HEK293 (cell line): ENCODE results near the gene ZNF563.
A peak's percentile ranks its signal among the peaks of the same experiment; 100 is the strongest.

Source experiments
- OSR2 ChIP-seq: fragments of 450-650 bp; formaldehyde crosslinking; IDR thresholded peaks from 2 replicates; pipeline ENCODE4 v1.5.1; 2016; ENCODE audit warnings: missing biosample characterization, missing genetic modification characterization
- SP2 ChIP-seq: fragments of 450-650 bp; formaldehyde crosslinking; IDR thresholded peaks from 2 replicates; pipeline ENCODE4 v1.5.1; 2016; ENCODE audit warnings: missing biosample characterization, missing genetic modification characterization
- WT1 ChIP-seq: fragments of 450-650 bp; formaldehyde crosslinking; IDR thresholded peaks from 2 replicates; pipeline ENCODE4 v1.5.1; 2016; ENCODE audit warnings: missing biosample characterization, missing genetic modification characterization
- ZBTB17 ChIP-seq: fragments of 450-650 bp; formaldehyde crosslinking; IDR thresholded peaks from 2 replicates; pipeline ENCODE4 v1.5.1; 2016; ENCODE audit warnings: missing biosample characterization, missing genetic modification characterization
- ZBTB7A ChIP-seq: fragments of 450-650 bp; formaldehyde crosslinking; IDR thresholded peaks from 2 replicates; pipeline ENCODE4 v1.5.1; 2016; ENCODE audit warnings: low read depth, missing biosample characterization, missing genetic modification characterization
- ZNF274 ChIP-seq, 2 experiments: fragments of 200-500 bp in 1 of 2; fragments of 450-650 bp in 1 of 2; sonication (Bioruptor generic) in 1 of 2; formaldehyde crosslinking in 1 of 2; IDR thresholded peaks; 2 replicates each; pipeline versions ENCODE4 v1.5.1 to v1.6.1; 2014 to 2016; ENCODE audit warnings: borderline replicate concordance in 1 of 2, inconsistent platforms in 1 of 2, low read length in 1 of 2, missing biosample characterization in 1 of 2, missing genetic modification characterization in 1 of 2
- ZNF426 ChIP-seq: fragments of 450-650 bp; formaldehyde crosslinking; IDR thresholded peaks from 2 replicates; pipeline ENCODE4 v1.5.1; 2017; ENCODE audit warnings: missing biosample characterization, missing genetic modification characterization, mild to moderate bottlenecking, inconsistent platforms, moderate library complexity
- TF ChIP-seq, protein P1 (sequence below): fragments of 450-650 bp; formaldehyde crosslinking; conservative IDR thresholded peaks from 2 replicates; pipeline ENCODE4 v1.5.1; 2016; ENCODE audit warnings: low read depth, missing biosample characterization, missing genetic modification characterization
- TF ChIP-seq, protein P2 (sequence below): fragments of 450-650 bp; formaldehyde crosslinking; IDR thresholded peaks from 2 replicates; pipeline ENCODE4 v1.5.0; 2017; ENCODE audit warnings: missing biosample characterization, missing genetic modification characterization, borderline replicate concordance
- TF ChIP-seq, protein P3 (sequence below): fragments of 450-650 bp; formaldehyde crosslinking; IDR thresholded peaks from 2 replicates; pipeline ENCODE4 v1.5.1; 2016; ENCODE audit warnings: missing biosample characterization, missing genetic modification characterization
- TF ChIP-seq, protein P4 (sequence below): fragments of 450-650 bp; formaldehyde crosslinking; IDR thresholded peaks from 2 replicates; pipeline ENCODE4 v1.5.1; 2016; ENCODE audit warnings: missing biosample characterization, missing genetic modification characterization, borderline replicate concordance
- TF ChIP-seq, protein P5 (sequence below): fragments of 450-650 bp; formaldehyde crosslinking; IDR thresholded peaks from 2 replicates; pipeline ENCODE4 v1.5.1; 2016; ENCODE audit warnings: missing biosample characterization, missing genetic modification characterization
- TF ChIP-seq, protein P6 (sequence below): fragments of 450-650 bp; formaldehyde crosslinking; IDR thresholded peaks from 2 replicates; pipeline ENCODE4 v1.5.1; 2016; ENCODE audit warnings: missing biosample characterization, missing genetic modification characterization, low read depth
- TF ChIP-seq, protein P7 (sequence below): fragments of 450-650 bp; formaldehyde crosslinking; IDR thresholded peaks from 2 replicates; pipeline ENCODE4 v1.5.1; 2017; ENCODE audit warnings: missing biosample characterization, missing genetic modification characterization

The ZNF563 gene

DNA sequence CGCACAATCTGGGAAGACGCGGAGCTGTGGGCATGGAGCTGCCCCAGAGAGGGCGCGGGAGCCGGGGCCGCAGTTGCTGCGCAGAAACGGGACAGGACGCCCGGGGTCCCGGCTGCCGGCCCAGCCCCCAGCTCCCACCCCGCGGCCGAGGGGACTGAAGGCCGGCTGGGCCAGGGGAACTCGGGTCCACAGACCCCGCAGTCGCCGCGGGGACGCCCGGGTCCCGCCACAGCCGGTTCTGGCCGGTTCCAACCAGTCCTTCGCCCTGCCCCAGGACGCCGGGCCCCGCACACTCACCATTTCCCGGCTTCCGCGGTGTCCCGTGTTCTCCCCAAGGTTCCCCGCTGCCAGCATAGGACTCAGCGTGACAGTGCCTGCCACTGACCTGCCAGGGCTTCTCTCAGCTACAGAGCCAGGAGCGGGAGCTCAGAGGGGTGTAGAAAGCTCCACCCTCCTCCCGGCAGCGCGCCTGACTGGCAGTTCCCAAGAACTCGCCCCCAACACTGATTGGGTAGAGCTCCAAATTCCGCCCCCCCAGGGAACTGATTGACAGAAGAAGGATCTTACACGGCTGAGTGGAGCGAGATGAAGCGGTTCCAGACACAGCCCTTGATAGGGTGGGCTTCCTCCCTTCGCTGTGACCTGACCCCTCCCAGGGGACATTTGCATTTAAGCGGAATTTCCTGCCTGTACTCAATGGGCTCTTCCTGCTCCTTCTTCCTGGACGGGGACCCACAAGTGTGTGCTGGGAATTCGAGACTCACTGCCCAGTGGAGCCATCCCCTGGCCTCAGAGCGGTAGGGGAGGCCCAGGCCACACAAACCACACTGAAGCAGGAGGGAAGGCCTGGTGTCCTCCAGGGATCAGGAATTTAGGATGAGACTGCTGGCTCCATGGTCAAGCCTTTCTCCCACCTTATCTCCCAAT lies 32.1 kb upstream of the ZNF563 start, which contains the start of gene ZNF442 (continued):
- TF ChIP-seq, protein P1, sequence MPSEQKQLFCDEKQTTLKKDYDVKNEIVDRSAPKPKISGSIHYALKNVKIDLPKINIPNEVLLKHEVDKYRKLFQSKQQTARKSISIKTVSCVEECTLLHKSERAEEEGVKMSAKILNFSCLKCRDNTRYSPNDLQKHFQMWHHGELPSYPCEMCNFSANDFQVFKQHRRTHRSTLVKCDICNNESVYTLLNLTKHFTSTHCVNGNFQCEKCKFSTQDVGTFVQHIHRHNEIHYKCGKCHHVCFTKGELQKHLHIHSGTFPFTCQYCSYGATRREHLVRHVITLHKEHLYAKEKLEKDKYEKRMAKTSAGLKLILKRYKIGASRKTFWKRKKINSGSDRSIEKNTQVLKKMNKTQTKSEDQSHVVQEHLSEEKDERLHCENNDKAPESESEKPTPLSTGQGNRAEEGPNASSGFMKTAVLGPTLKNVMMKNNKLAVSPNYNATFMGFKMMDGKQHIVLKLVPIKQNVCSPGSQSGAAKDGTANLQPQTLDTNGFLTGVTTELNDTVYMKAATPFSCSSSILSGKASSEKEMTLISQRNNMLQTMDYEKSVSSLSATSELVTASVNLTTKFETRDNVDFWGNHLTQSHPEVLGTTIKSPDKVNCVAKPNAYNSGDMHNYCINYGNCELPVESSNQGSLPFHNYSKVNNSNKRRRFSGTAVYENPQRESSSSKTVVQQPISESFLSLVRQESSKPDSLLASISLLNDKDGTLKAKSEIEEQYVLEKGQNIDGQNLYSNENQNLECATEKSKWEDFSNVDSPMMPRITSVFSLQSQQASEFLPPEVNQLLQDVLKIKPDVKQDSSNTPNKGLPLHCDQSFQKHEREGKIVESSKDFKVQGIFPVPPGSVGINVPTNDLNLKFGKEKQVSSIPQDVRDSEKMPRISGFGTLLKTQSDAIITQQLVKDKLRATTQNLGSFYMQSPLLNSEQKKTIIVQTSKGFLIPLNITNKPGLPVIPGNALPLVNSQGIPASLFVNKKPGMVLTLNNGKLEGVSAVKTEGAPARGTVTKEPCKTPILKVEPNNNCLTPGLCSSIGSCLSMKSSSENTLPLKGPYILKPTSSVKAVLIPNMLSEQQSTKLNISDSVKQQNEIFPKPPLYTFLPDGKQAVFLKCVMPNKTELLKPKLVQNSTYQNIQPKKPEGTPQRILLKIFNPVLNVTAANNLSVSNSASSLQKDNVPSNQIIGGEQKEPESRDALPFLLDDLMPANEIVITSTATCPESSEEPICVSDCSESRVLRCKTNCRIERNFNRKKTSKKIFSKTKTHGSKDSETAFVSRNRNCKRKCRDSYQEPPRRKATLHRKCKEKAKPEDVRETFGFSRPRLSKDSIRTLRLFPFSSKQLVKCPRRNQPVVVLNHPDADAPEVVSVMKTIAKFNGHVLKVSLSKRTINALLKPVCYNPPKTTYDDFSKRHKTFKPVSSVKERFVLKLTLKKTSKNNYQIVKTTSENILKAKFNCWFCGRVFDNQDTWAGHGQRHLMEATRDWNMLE, result 0 out of 2 replicates have a peak, but pooled peaks have one; percentile 34
- TF ChIP-seq SP2 (tag by site-specific recombination) (peak; percentile 90), ZBTB7A (tag by site-specific recombination) (no peak), OSR2 (tag by site-specific recombination) (no peak), WT1 (no peak), ZNF274 (IDR thresholded peaks at IDR 0.05; ENCODE audit: low read length) (no peak), ZNF274 (tag by site-specific recombination; IDR thresholded peaks at IDR 0.05; ENCODE audit: borderline replicate concordance) (no peak), ZNF426 (no peak), ZBTB17 (tag by site-specific recombination) (peak; percentile 71)
- TF ChIP-seq, protein P2, sequence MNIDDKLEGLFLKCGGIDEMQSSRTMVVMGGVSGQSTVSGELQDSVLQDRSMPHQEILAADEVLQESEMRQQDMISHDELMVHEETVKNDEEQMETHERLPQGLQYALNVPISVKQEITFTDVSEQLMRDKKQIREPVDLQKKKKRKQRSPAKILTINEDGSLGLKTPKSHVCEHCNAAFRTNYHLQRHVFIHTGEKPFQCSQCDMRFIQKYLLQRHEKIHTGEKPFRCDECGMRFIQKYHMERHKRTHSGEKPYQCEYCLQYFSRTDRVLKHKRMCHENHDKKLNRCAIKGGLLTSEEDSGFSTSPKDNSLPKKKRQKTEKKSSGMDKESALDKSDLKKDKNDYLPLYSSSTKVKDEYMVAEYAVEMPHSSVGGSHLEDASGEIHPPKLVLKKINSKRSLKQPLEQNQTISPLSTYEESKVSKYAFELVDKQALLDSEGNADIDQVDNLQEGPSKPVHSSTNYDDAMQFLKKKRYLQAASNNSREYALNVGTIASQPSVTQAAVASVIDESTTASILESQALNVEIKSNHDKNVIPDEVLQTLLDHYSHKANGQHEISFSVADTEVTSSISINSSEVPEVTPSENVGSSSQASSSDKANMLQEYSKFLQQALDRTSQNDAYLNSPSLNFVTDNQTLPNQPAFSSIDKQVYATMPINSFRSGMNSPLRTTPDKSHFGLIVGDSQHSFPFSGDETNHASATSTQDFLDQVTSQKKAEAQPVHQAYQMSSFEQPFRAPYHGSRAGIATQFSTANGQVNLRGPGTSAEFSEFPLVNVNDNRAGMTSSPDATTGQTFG (tag by site-specific recombination), result no peak
- TF ChIP-seq, protein P3, sequence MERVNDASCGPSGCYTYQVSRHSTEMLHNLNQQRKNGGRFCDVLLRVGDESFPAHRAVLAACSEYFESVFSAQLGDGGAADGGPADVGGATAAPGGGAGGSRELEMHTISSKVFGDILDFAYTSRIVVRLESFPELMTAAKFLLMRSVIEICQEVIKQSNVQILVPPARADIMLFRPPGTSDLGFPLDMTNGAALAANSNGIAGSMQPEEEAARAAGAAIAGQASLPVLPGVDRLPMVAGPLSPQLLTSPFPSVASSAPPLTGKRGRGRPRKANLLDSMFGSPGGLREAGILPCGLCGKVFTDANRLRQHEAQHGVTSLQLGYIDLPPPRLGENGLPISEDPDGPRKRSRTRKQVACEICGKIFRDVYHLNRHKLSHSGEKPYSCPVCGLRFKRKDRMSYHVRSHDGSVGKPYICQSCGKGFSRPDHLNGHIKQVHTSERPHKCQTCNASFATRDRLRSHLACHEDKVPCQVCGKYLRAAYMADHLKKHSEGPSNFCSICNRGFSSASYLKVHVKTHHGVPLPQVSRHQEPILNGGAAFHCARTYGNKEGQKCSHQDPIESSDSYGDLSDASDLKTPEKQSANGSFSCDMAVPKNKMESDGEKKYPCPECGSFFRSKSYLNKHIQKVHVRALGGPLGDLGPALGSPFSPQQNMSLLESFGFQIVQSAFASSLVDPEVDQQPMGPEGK (tag by site-specific recombination), result no peak; the same call in 1 of the 2 replicates
- TF ChIP-seq, protein P4, sequence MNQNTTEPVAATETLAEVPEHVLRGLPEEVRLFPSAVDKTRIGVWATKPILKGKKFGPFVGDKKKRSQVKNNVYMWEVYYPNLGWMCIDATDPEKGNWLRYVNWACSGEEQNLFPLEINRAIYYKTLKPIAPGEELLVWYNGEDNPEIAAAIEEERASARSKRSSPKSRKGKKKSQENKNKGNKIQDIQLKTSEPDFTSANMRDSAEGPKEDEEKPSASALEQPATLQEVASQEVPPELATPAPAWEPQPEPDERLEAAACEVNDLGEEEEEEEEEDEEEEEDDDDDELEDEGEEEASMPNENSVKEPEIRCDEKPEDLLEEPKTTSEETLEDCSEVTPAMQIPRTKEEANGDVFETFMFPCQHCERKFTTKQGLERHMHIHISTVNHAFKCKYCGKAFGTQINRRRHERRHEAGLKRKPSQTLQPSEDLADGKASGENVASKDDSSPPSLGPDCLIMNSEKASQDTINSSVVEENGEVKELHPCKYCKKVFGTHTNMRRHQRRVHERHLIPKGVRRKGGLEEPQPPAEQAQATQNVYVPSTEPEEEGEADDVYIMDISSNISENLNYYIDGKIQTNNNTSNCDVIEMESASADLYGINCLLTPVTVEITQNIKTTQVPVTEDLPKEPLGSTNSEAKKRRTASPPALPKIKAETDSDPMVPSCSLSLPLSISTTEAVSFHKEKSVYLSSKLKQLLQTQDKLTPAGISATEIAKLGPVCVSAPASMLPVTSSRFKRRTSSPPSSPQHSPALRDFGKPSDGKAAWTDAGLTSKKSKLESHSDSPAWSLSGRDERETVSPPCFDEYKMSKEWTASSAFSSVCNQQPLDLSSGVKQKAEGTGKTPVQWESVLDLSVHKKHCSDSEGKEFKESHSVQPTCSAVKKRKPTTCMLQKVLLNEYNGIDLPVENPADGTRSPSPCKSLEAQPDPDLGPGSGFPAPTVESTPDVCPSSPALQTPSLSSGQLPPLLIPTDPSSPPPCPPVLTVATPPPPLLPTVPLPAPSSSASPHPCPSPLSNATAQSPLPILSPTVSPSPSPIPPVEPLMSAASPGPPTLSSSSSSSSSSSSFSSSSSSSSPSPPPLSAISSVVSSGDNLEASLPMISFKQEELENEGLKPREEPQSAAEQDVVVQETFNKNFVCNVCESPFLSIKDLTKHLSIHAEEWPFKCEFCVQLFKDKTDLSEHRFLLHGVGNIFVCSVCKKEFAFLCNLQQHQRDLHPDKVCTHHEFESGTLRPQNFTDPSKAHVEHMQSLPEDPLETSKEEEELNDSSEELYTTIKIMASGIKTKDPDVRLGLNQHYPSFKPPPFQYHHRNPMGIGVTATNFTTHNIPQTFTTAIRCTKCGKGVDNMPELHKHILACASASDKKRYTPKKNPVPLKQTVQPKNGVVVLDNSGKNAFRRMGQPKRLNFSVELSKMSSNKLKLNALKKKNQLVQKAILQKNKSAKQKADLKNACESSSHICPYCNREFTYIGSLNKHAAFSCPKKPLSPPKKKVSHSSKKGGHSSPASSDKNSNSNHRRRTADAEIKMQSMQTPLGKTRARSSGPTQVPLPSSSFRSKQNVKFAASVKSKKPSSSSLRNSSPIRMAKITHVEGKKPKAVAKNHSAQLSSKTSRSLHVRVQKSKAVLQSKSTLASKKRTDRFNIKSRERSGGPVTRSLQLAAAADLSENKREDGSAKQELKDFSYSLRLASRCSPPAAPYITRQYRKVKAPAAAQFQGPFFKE (tag by site-specific recombination), result no peak
- TF ChIP-seq, protein P5, sequence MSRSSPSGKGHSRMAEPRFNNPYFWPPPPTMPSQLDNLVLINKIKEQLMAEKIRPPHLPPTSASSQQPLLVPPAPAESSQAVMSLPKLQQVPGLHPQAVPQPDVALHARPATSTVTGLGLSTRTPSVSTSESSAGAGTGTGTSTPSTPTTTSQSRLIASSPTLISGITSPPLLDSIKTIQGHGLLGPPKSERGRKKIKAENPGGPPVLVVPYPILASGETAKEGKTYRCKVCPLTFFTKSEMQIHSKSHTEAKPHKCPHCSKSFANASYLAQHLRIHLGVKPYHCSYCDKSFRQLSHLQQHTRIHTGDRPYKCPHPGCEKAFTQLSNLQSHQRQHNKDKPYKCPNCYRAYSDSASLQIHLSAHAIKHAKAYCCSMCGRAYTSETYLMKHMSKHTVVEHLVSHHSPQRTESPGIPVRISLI (tag by site-specific recombination), result no peak
- TF ChIP-seq, protein P6, sequence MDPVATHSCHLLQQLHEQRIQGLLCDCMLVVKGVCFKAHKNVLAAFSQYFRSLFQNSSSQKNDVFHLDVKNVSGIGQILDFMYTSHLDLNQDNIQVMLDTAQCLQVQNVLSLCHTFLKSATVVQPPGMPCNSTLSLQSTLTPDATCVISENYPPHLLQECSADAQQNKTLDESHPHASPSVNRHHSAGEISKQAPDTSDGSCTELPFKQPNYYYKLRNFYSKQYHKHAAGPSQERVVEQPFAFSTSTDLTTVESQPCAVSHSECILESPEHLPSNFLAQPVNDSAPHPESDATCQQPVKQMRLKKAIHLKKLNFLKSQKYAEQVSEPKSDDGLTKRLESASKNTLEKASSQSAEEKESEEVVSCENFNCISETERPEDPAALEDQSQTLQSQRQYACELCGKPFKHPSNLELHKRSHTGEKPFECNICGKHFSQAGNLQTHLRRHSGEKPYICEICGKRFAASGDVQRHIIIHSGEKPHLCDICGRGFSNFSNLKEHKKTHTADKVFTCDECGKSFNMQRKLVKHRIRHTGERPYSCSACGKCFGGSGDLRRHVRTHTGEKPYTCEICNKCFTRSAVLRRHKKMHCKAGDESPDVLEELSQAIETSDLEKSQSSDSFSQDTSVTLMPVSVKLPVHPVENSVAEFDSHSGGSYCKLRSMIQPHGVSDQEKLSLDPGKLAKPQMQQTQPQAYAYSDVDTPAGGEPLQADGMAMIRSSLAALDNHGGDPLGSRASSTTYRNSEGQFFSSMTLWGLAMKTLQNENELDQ, result no peak
- TF ChIP-seq, protein P7, sequence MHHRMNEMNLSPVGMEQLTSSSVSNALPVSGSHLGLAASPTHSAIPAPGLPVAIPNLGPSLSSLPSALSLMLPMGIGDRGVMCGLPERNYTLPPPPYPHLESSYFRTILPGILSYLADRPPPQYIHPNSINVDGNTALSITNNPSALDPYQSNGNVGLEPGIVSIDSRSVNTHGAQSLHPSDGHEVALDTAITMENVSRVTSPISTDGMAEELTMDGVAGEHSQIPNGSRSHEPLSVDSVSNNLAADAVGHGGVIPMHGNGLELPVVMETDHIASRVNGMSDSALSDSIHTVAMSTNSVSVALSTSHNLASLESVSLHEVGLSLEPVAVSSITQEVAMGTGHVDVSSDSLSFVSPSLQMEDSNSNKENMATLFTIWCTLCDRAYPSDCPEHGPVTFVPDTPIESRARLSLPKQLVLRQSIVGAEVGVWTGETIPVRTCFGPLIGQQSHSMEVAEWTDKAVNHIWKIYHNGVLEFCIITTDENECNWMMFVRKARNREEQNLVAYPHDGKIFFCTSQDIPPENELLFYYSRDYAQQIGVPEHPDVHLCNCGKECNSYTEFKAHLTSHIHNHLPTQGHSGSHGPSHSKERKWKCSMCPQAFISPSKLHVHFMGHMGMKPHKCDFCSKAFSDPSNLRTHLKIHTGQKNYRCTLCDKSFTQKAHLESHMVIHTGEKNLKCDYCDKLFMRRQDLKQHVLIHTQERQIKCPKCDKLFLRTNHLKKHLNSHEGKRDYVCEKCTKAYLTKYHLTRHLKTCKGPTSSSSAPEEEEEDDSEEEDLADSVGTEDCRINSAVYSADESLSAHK, result no peak
